ENCODE measurements around the gene FAM151A. TPM values are rescaled to one million over a fixed set of nuclear protein-coding genes. Genes with fewer than 3 reads are reported as not detected.

Gene FAM151A
- total RNA-seq: not detected in 2 replicates

DNA sequence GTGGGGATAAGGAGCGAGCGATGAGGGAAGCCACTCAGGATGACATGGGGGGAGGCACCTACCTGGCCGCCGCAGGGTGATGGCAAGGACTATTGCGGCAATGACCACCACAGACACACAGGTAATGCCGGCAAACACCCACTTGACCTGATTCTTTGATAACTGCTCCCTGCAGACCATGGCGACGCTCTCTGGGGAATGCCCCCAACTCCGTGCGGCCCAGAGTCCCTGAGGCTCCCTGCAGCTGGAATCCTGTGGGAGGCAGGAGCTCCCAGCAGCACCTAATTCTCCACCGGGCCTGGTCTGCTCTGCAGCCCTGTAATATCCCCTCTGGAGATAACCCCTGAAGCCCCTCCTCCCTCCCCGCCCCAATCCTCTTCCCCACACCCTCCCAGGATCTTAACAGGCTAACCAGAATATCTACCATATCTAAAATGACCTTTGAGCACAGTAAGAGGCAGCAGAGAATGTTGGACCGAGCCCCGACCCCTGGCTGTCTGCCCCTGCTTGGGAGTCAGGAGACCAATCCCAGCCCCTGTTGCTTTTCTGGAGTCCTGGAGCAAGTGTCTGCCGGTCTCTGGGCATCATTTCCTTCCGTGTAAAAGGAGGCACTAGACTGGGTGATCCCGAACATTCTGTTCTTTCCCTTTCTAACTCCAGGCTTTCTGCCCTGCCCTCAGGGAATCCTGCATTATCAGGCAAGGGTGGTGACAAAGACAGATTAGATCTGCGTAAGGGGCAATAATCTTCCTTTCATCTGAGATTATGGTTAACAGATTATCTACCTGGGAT, at the start of gene FAM151A:
FAM151A (minus strand) TSS at position 310 of the 792 bp plus-strand sequence; CDS start at position 180, 130 bp downstream.

GRCh38 chr1:54640863-54641836, 17.8 kb upstream of the FAM151A start, which contains the start of gene MROH7:
MROH7 (plus strand) TSS chr1:54641786; CDS start chr1:54652927, 11,141 bp downstream.

Other genes with a start within 250 kb of the FAM151A start
- gene SSBP3, start 217.1 kb downstream of the FAM151A start, total RNA-seq: 4.7 and 12.4 TPM in 2 replicates
- 6.2 and 8.2 TPM in 2 replicates for gene ACOT11, start 75.3 kb downstream of the FAM151A start, total RNA-seq
- gene MROH7, start 18.3 kb upstream of the FAM151A start, total RNA-seq: not detected in 2 replicates
- 21.6 and 26.2 TPM in 2 replicates for gene TTC4, start 92.3 kb upstream of the FAM151A start, total RNA-seq
- gene PARS2, start 141.0 kb upstream of the FAM151A start, total RNA-seq: 5.5 and 6.6 TPM in 2 replicates
- gene TTC22, start 177.8 kb upstream of the FAM151A start, total RNA-seq: 18.1 and 20.2 TPM in 2 replicates

All from airway epithelial cell (primary cell).